Upper lobe of left lung (tissue), 4 donors: ENCODE results near the gene IL1RAPL2.

Experiments
- EP300 ChIP-seq, 4 donors: sonication (generic); formaldehyde crosslinking; IDR thresholded peaks; one replicate each; pipeline ENCODE4 v1.5.1; 2017; ENCODE audit warnings: antibody characterized with exemption in 4 of 4, control low read depth in 2 of 4
- POLR2A ChIP-seq, 4 donors: fragments of 450-650 bp; IDR thresholded peaks; one replicate each; pipeline ENCODE4 v1.5.1; 2016 to 2017; ENCODE audit warnings: antibody characterized with exemption in 4 of 4, mild to moderate bottlenecking in 2 of 4
- TF ChIP-seq, protein P1 (sequence below), 6 experiments: fragments of 450-650 bp in 4 of 6; fragments of 200-600 bp in 2 of 6; sonication (generic) in 2 of 6; IDR thresholded peaks; one replicate each; pipeline ENCODE4 v1.5.1; 2016 to 2019; ENCODE audit warnings: antibody characterized with exemption in 6 of 6

DNA sequence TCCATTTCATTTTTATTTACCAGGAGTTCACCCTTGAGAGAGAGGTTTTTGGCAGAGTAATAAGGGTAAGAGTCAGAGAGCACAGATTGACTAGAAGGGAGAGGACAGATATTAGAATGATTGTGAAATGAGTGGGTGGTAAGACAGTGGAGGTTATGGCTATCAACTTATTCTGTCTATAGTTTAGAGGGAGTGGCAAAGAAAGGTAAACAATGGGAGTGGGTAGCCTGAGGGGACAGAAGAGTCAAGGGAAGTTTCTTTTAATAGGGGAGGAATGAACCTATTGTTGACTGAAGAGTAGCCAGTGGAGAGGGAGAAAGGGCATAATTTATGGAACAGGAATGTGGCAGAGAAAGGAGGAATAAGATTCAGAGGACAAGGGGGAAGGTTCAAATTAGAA lies 1069.8 kb downstream of the IL1RAPL2 start:
- TF ChIP-seq, protein P1, sequence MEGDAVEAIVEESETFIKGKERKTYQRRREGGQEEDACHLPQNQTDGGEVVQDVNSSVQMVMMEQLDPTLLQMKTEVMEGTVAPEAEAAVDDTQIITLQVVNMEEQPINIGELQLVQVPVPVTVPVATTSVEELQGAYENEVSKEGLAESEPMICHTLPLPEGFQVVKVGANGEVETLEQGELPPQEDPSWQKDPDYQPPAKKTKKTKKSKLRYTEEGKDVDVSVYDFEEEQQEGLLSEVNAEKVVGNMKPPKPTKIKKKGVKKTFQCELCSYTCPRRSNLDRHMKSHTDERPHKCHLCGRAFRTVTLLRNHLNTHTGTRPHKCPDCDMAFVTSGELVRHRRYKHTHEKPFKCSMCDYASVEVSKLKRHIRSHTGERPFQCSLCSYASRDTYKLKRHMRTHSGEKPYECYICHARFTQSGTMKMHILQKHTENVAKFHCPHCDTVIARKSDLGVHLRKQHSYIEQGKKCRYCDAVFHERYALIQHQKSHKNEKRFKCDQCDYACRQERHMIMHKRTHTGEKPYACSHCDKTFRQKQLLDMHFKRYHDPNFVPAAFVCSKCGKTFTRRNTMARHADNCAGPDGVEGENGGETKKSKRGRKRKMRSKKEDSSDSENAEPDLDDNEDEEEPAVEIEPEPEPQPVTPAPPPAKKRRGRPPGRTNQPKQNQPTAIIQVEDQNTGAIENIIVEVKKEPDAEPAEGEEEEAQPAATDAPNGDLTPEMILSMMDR (IDR thresholded peaks at IDR 0.05) = no peak
- TF ChIP-seq EP300 (IDR thresholded peaks at IDR 0.05) = no peak
- no peak for TF ChIP-seq POLR2A (IDR thresholded peaks at IDR 0.05)
